ENCODE measurements around the gene FGFR2.

FGFR2 gene

GRCh38 chr10:121494296-121494695 lies 103.9 kb downstream of the FGFR2 start:
- DNase-seq (ENCODE audit: low read depth in 2 of 2), result no peak

GRCh38 chr10:121493521-121493920 lies 104.7 kb downstream of the FGFR2 start:
- no peak for DNase-seq (ENCODE audit: low read depth in 2 of 2)

- DNase-seq (ENCODE audit: low read depth in 2 of 2), result no peak
Measured at GRCh38 chr10:121490871-121491519, 107.2 kb downstream of the FGFR2 start.

GRCh38 chr10:121485436-121486139 lies 112.7 kb downstream of the FGFR2 start:
- DNase-seq (ENCODE audit: low read depth in 2 of 2), result no peak

- no peak for DNase-seq (ENCODE audit: low read depth in 2 of 2)
Measured at GRCh38 chr10:121484816-121485215, 113.4 kb downstream of the FGFR2 start.

- no peak for DNase-seq (ENCODE audit: low read depth in 2 of 2)
Measured at GRCh38 chr10:121484401-121484800, 113.8 kb downstream of the FGFR2 start.

GRCh38 chr10:121481180-121481579 lies 117.1 kb downstream of the FGFR2 start:
- DNase-seq (ENCODE audit: low read depth in 2 of 2), result no peak

GRCh38 chr10:121478556-121478955 lies 119.7 kb downstream of the FGFR2 start:
- no peak for DNase-seq (ENCODE audit: low read depth in 2 of 2)

GRCh38 chr10:121469797-121470606 lies 128.2 kb downstream of the FGFR2 start:
- DNase-seq (ENCODE audit: low read depth in 2 of 2), result no peak

GRCh38 chr10:121468726-121469125 lies 129.5 kb downstream of the FGFR2 start:
- DNase-seq (ENCODE audit: low read depth in 2 of 2), result no peak

- no peak for DNase-seq (ENCODE audit: low read depth in 2 of 2)
Measured at GRCh38 chr10:121466424-121466823, 131.8 kb downstream of the FGFR2 start.

- no peak for DNase-seq (ENCODE audit: low read depth in 2 of 2)
Measured at GRCh38 chr10:121465215-121465614, 133.0 kb downstream of the FGFR2 start.

- no peak for DNase-seq (ENCODE audit: low read depth in 2 of 2)
Measured at GRCh38 chr10:121464517-121464916, 133.7 kb downstream of the FGFR2 start.

GRCh38 chr10:121462955-121463354 lies 135.3 kb downstream of the FGFR2 start:
- DNase-seq (ENCODE audit: low read depth in 2 of 2), result no peak

- no peak for DNase-seq (ENCODE audit: low read depth in 2 of 2)
Measured at GRCh38 chr10:121462281-121462680, 136.0 kb downstream of the FGFR2 start.

GRCh38 chr10:121461307-121461706 lies 136.9 kb downstream of the FGFR2 start:
- DNase-seq (ENCODE audit: low read depth in 2 of 2), result no peak

GRCh38 chr10:121460733-121461132 lies 137.5 kb downstream of the FGFR2 start:
- DNase-seq (ENCODE audit: low read depth in 2 of 2), result no peak

- DNase-seq (ENCODE audit: low read depth in 2 of 2), result no peak
Measured at GRCh38 chr10:121459622-121460453, 138.4 kb downstream of the FGFR2 start.

- DNase-seq (ENCODE audit: low read depth in 2 of 2), result no peak
Measured at GRCh38 chr10:121459279-121459621, 139.0 kb downstream of the FGFR2 start.

- no peak for DNase-seq (ENCODE audit: low read depth in 2 of 2)
Measured at GRCh38 chr10:121457729-121458128, 140.5 kb downstream of the FGFR2 start.

GRCh38 chr10:121455377-121455776 lies 142.9 kb downstream of the FGFR2 start:
- no peak for DNase-seq (ENCODE audit: low read depth in 2 of 2)

GRCh38 chr10:121454781-121455180 lies 143.5 kb downstream of the FGFR2 start:
- DNase-seq (ENCODE audit: low read depth in 2 of 2), result no peak

All from stimulated activated CD8-positive, alpha-beta memory T cell treated with anti-CD3 and anti-CD28 coated beads, Interleukin-15, amount 100 ng/mL, for 4 hours (primary cell).